HEK293 (cell line): Measurements from ENCODE around the gene P2RX4.

ENCODE experiments used
- ZFP3 ChIP-seq: fragments of 450-650 bp; formaldehyde crosslinking; IDR thresholded peaks from 2 replicates; pipeline ENCODE4 v1.5.1; 2016; ENCODE audit warnings: low read depth, missing biosample characterization, missing genetic modification characterization
- ZFP41 ChIP-seq: fragments of 450-650 bp; formaldehyde crosslinking; IDR thresholded peaks from 2 replicates; pipeline ENCODE4 v1.5.1; 2016; ENCODE audit warnings: missing biosample characterization, missing genetic modification characterization, borderline replicate concordance
- ZNF510 ChIP-seq: fragments of 450-650 bp; formaldehyde crosslinking; IDR thresholded peaks from 2 replicates; pipeline ENCODE4 v1.5.1; 2018; ENCODE audit warnings: mild to moderate bottlenecking, missing genetic modification characterization, missing biosample characterization; ENCODE audit not compliant: insufficient replicate concordance
- ZNF561 ChIP-seq: fragments of 450-650 bp; IDR thresholded peaks from 2 replicates; pipeline ENCODE4 v1.5.1; 2018; ENCODE audit warnings: missing biosample characterization, missing genetic modification characterization, borderline replicate concordance
- ZNF707 ChIP-seq: fragments of 450-650 bp; formaldehyde crosslinking; IDR thresholded peaks from 2 replicates; pipeline ENCODE4 v1.5.1; 2016; ENCODE audit warnings: missing biosample characterization, missing genetic modification characterization
- ZNF768 ChIP-seq: fragments of 450-650 bp; formaldehyde crosslinking; IDR thresholded peaks from 2 replicates; pipeline ENCODE4 v1.5.1; 2018; ENCODE audit warnings: missing biosample characterization, mild to moderate bottlenecking, missing genetic modification characterization
- TF ChIP-seq, protein P1 (sequence below): fragments of 450-650 bp; formaldehyde crosslinking; IDR thresholded peaks from 2 replicates; pipeline ENCODE4 v1.5.1; 2016; ENCODE audit warnings: missing biosample characterization, missing genetic modification characterization
- TF ChIP-seq, protein P2 (sequence below): fragments of 450-650 bp; formaldehyde crosslinking; IDR thresholded peaks from 2 replicates; pipeline ENCODE4 v1.5.1; 2016; ENCODE audit warnings: missing biosample characterization, missing genetic modification characterization
- TF ChIP-seq, protein P3 (sequence below): fragments of 450-650 bp; formaldehyde crosslinking; IDR thresholded peaks from 2 replicates; pipeline ENCODE4 v1.5.1; 2016; ENCODE audit warnings: missing biosample characterization, missing genetic modification characterization
- TF ChIP-seq, protein P4 (sequence below): fragments of 450-650 bp; formaldehyde crosslinking; IDR thresholded peaks from 2 replicates; pipeline ENCODE4 v1.5.1; 2016; ENCODE audit warnings: missing biosample characterization, missing genetic modification characterization
- TF ChIP-seq, protein P5 (sequence below): sonication (generic); formaldehyde crosslinking; IDR thresholded peaks from 2 replicates; pipeline ENCODE4 v1.8.1; 2022; ENCODE audit warnings: mild to moderate bottlenecking, moderate library complexity, missing genetic modification reagents
- TF ChIP-seq, protein P6 (sequence below): fragments of 450-650 bp; formaldehyde crosslinking; IDR thresholded peaks from 2 replicates; pipeline ENCODE4 v1.5.1; 2016; ENCODE audit warnings: missing biosample characterization, missing genetic modification characterization

DNA sequence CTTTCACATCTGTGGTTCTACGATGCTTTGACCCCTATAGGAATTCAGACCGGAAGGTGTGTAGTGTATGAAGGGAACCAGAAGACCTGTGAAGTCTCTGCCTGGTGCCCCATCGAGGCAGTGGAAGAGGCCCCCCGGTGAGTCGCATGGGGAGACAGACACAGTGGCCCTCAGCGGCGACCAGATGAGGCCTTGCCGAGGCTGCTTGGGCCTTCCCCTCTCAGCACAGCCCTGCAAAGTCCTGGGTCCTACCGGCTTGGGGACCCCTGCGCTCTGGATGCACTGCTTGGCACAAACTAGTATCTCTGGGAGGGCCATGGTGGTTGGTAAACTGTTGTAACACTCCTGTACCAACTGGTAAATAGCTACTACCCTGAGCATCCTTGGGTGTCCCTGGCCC, 47.5 kb upstream of the P2RX4 start:
- TF ChIP-seq ZNF707 (tag by site-specific recombination) (no peak), ZNF510 (tag by site-specific recombination) (no peak), ZNF768 (tag by site-specific recombination) (no peak), ZFP3 (tag by site-specific recombination) (no peak), ZFP41 (tag by site-specific recombination) (no peak), ZNF561 (tag by site-specific recombination) (no peak)
- TF ChIP-seq, protein P1, sequence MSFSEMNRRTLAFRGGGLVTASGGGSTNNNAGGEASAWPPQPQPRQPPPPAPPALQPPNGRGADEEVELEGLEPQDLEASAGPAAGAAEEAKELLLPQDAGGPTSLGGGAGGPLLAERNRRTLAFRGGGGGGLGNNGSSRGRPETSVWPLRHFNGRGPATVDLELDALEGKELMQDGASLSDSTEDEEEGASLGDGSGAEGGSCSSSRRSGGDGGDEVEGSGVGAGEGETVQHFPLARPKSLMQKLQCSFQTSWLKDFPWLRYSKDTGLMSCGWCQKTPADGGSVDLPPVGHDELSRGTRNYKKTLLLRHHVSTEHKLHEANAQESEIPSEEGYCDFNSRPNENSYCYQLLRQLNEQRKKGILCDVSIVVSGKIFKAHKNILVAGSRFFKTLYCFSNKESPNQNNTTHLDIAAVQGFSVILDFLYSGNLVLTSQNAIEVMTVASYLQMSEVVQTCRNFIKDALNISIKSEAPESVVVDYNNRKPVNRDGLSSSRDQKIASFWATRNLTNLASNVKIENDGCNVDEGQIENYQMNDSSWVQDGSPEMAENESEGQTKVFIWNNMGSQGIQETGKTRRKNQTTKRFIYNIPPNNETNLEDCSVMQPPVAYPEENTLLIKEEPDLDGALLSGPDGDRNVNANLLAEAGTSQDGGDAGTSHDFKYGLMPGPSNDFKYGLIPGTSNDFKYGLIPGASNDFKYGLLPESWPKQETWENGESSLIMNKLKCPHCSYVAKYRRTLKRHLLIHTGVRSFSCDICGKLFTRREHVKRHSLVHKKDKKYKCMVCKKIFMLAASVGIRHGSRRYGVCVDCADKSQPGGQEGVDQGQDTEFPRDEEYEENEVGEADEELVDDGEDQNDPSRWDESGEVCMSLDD (tag by site-specific recombination), result no peak
- TF ChIP-seq, protein P2, sequence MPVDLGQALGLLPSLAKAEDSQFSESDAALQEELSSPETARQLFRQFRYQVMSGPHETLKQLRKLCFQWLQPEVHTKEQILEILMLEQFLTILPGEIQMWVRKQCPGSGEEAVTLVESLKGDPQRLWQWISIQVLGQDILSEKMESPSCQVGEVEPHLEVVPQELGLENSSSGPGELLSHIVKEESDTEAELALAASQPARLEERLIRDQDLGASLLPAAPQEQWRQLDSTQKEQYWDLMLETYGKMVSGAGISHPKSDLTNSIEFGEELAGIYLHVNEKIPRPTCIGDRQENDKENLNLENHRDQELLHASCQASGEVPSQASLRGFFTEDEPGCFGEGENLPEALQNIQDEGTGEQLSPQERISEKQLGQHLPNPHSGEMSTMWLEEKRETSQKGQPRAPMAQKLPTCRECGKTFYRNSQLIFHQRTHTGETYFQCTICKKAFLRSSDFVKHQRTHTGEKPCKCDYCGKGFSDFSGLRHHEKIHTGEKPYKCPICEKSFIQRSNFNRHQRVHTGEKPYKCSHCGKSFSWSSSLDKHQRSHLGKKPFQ (tag by site-specific recombination), result no peak
- TF ChIP-seq, protein P3, sequence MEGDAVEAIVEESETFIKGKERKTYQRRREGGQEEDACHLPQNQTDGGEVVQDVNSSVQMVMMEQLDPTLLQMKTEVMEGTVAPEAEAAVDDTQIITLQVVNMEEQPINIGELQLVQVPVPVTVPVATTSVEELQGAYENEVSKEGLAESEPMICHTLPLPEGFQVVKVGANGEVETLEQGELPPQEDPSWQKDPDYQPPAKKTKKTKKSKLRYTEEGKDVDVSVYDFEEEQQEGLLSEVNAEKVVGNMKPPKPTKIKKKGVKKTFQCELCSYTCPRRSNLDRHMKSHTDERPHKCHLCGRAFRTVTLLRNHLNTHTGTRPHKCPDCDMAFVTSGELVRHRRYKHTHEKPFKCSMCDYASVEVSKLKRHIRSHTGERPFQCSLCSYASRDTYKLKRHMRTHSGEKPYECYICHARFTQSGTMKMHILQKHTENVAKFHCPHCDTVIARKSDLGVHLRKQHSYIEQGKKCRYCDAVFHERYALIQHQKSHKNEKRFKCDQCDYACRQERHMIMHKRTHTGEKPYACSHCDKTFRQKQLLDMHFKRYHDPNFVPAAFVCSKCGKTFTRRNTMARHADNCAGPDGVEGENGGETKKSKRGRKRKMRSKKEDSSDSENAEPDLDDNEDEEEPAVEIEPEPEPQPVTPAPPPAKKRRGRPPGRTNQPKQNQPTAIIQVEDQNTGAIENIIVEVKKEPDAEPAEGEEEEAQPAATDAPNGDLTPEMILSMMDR, result no peak
- TF ChIP-seq, protein P4, sequence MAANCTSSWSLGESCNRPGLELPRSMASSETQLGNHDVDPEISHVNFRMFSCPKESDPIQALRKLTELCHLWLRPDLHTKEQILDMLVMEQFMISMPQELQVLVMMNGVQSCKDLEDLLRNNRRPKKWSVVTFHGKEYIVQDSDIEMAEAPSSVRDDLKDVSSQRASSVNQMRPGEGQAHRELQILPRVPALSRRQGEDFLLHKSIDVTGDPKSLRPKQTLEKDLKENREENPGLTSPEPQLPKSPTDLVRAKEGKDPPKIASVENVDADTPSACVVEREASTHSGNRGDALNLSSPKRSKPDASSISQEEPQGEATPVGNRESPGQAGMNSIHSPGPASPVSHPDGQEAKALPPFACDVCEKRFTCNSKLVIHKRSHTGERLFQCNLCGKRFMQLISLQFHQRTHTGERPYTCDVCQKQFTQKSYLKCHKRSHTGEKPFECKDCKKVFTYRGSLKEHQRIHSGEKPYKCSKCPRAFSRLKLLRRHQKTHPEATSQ (tag by site-specific recombination), result no peak
- TF ChIP-seq, protein P5, sequence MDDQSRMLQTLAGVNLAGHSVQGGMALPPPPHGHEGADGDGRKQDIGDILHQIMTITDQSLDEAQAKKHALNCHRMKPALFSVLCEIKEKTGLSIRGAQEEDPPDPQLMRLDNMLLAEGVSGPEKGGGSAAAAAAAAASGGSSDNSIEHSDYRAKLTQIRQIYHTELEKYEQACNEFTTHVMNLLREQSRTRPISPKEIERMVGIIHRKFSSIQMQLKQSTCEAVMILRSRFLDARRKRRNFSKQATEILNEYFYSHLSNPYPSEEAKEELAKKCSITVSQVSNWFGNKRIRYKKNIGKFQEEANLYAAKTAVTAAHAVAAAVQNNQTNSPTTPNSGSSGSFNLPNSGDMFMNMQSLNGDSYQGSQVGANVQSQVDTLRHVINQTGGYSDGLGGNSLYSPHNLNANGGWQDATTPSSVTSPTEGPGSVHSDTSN (CRISPR knock-in tag), result no peak
- TF ChIP-seq, protein P6, sequence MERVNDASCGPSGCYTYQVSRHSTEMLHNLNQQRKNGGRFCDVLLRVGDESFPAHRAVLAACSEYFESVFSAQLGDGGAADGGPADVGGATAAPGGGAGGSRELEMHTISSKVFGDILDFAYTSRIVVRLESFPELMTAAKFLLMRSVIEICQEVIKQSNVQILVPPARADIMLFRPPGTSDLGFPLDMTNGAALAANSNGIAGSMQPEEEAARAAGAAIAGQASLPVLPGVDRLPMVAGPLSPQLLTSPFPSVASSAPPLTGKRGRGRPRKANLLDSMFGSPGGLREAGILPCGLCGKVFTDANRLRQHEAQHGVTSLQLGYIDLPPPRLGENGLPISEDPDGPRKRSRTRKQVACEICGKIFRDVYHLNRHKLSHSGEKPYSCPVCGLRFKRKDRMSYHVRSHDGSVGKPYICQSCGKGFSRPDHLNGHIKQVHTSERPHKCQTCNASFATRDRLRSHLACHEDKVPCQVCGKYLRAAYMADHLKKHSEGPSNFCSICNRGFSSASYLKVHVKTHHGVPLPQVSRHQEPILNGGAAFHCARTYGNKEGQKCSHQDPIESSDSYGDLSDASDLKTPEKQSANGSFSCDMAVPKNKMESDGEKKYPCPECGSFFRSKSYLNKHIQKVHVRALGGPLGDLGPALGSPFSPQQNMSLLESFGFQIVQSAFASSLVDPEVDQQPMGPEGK, result no peak
